Osteoblast (primary cell): ENCODE data around the gene SPOPL. TPM values are rescaled to one million over a fixed set of nuclear protein-coding genes. Genes with fewer than 3 reads are reported as not detected.

ENCODE experiments used
- DNase-seq: peaks from one replicate; pipeline ENCODE4 v3.0.0; 2011; ENCODE audit warnings: low spot score, mixed read lengths; ENCODE audit not compliant: insufficient read length; ENCODE audit errors: missing footprints
- H2AFZ ChIP-seq: 2 replicates; pipeline ENCODE4 v1.6.0; 2011; ENCODE audit warnings: mild to moderate bottlenecking, low read length
- H3K27ac ChIP-seq: 2 replicates; pipeline ENCODE4 v1.5.1; 2011; ENCODE audit warnings: mild to moderate bottlenecking, low read depth, low read length, moderate library complexity
- H3K27me3 ChIP-seq: 2 replicates; pipeline ENCODE4 v1.6.0; 2012; ENCODE audit warnings: mild to moderate bottlenecking, control low read depth, inconsistent platforms, low read length, moderate library complexity; ENCODE audit not compliant: insufficient read depth
- H3K36me3 ChIP-seq: 2 replicates; pipeline ENCODE4 v1.5.1; 2011; ENCODE audit warnings: mild to moderate bottlenecking, low read length, control low read depth, moderate library complexity; ENCODE audit not compliant: insufficient read depth
- H3K4me1 ChIP-seq: 2 replicates; pipeline ENCODE4 v1.5.1; 2011; ENCODE audit warnings: mild to moderate bottlenecking, low read length, control low read depth, moderate library complexity; ENCODE audit not compliant: insufficient read depth
- H3K4me2 ChIP-seq: 2 replicates; pipeline ENCODE4 v1.6.0; 2011; ENCODE audit warnings: mild to moderate bottlenecking, low read length; ENCODE audit not compliant: insufficient read depth
- H3K4me3 ChIP-seq: fragments of 200-600 bp; sonication (generic); 3 replicates; pipeline ENCODE4 v1.5.1; 2012; ENCODE audit warnings: mild to moderate bottlenecking, low read length, inconsistent platforms; ENCODE audit not compliant: insufficient read depth
- H3K79me2 ChIP-seq: 2 replicates; pipeline ENCODE4 v1.6.0; 2012; ENCODE audit warnings: mild to moderate bottlenecking, low read length, control low read depth, inconsistent platforms; ENCODE audit not compliant: insufficient read depth
- H3K9me3 ChIP-seq: 2 replicates; pipeline ENCODE4 v1.5.1; 2011; ENCODE audit warnings: low read depth, low read length, control low read depth
- H4K20me1 ChIP-seq: 2 replicates; pipeline ENCODE4 v1.6.0; 2012; ENCODE audit warnings: mild to moderate bottlenecking, low read length, control low read depth; ENCODE audit not compliant: insufficient read depth
- CTCF ChIP-seq: IDR thresholded peaks from 2 replicates; pipeline ENCODE4 v1.5.1; 2011; ENCODE audit warnings: mild to moderate bottlenecking, low read depth, low read length, moderate library complexity; ENCODE audit errors: extremely low read depth
- total RNA-seq: library from RNA; depleted of rRNA; stranded (reverse); fragments of >200 nt; gene quantifications from 2 replicates; pipeline ENCODE4 v1.2.3, GENCODE V29; 2012

The SPOPL gene
- total RNA-seq, 1 donor = 23.5 TPM

GRCh38 chr2:138559641-138560040, 58.1 kb downstream of the SPOPL start:
- H3K79me2 ChIP-seq = no peaks in the 10 kb centered on the region
- no peak for TF ChIP-seq CTCF
- H4K20me1 ChIP-seq = no peaks in the 10 kb centered on the region
- no peaks in the 10 kb centered on the region for H3K27me3 ChIP-seq
- no peak overlapping the region for H3K4me2 ChIP-seq
- H2AFZ ChIP-seq = no peak overlapping the region
- no peaks in the 10 kb centered on the region for H3K4me1 ChIP-seq
- no peak overlapping the region for H3K27ac ChIP-seq
- no peak for DNase-seq
- H3K9me3 ChIP-seq = no peaks in the 10 kb centered on the region
- H3K36me3 ChIP-seq = no peaks in the 10 kb centered on the region
- no peak overlapping the region for H3K4me3 ChIP-seq

GRCh38 chr2:138564586-138565229, 63.1 kb downstream of the SPOPL start:
- Histone ChIP-seq H3K36me3 (peaks cover 2% of the 10 kb centered on the region), H3K27me3 (no peaks in the 10 kb centered on the region), H3K27ac (no peak overlapping the region), H4K20me1 (no peaks in the 10 kb centered on the region), H3K4me1 (no peaks in the 10 kb centered on the region), H3K79me2 (no peaks in the 10 kb centered on the region), H3K4me2 (no peak overlapping the region), H2AFZ (no peak overlapping the region), H3K9me3 (no peaks in the 10 kb centered on the region), H3K4me3 (no peak overlapping the region)
- DNase-seq = no peak
- TF ChIP-seq CTCF = no peak

GRCh38 chr2:138565230-138565598, 63.6 kb downstream of the SPOPL start:
- no peak overlapping the region for H2AFZ ChIP-seq
- no peaks in the 10 kb centered on the region for H3K79me2 ChIP-seq

GRCh38 chr2:138572318-138572717, 70.7 kb downstream of the SPOPL start:
- Histone ChIP-seq H3K9me3 (no peaks in the 10 kb centered on the region), H2AFZ (no peak overlapping the region), H3K36me3 (peaks cover 8% of the 10 kb centered on the region), H3K27ac (no peak overlapping the region), H4K20me1 (no peaks in the 10 kb centered on the region), H3K4me3 (no peak overlapping the region), H3K27me3 (no peaks in the 10 kb centered on the region), H3K4me1 (no peaks in the 10 kb centered on the region), H3K79me2 (no peaks in the 10 kb centered on the region), H3K4me2 (no peak overlapping the region)
- no peak for DNase-seq
- no peak for TF ChIP-seq CTCF

More at GRCh38 chr2:138565230-138565598, 63.6 kb downstream of the SPOPL start:
- Histone ChIP-seq H3K9me3 (no peaks in the 10 kb centered on the region), H3K4me2 (no peak overlapping the region), H3K36me3 (peaks cover 5% of the 10 kb centered on the region), H3K27me3 (no peaks in the 10 kb centered on the region), H3K27ac (no peak overlapping the region), H3K4me3 (no peak overlapping the region), H3K4me1 (no peaks in the 10 kb centered on the region), H4K20me1 (no peaks in the 10 kb centered on the region)
- no peak for TF ChIP-seq CTCF
- DNase-seq = no peak
